ENCODE data around the gene ANP32B. TPM values are rescaled to one million over a fixed set of nuclear protein-coding genes. Genes with fewer than 3 reads are reported as not detected.

The ANP32B gene
- total RNA-seq, 2 experiments from 2014 or later: 317 to 335 TPM

Other genes with a start within 250 kb of the ANP32B start
- gene FOXE1, start 130.1 kb upstream of the ANP32B start, total RNA-seq: not detected
- gene TRMO, start 60.8 kb upstream of the ANP32B start, total RNA-seq: 10 to 100 TPM; 25.4 to 27.4 TPM
- gene HEMGN, start 45.2 kb upstream of the ANP32B start, total RNA-seq: under 1 TPM; 0.53 to 0.83 TPM
- gene NANS, start 73.4 kb downstream of the ANP32B start, total RNA-seq: 10 to 100 TPM; 46.1 to 47.3 TPM
- gene TRIM14, start 135.9 kb downstream of the ANP32B start, total RNA-seq: 100 to 1,000 TPM in 1 of 2 experiments, 10 to 100 TPM in 1; 99.4 to 101 TPM
- 1 to 10 TPM; 7.8 to 8.2 TPM for gene CORO2A, start 209.3 kb downstream of the ANP32B start, total RNA-seq

Measured in activated CD4-positive, alpha-beta memory T cell treated with anti-CD3 and anti-CD28 coated beads, Interleukin-2, amount 10 ng/mL, durations not matched to agents 7 days and 5 days (primary cell).